Uterus (tissue), 2 donors: ENCODE results near the gene PLA2G4D.

Experiments
- POLR2A ChIP-seq, 2 donors: fragments of 450-650 bp; IDR thresholded peaks; one replicate each; pipeline ENCODE4 v1.6.1; 2016; ENCODE audit warnings: antibody characterized with exemption in 2 of 2, mild to moderate bottlenecking in 1 of 2, moderate library complexity in 1 of 2
- TF ChIP-seq, protein P1 (sequence below), 4 experiments: fragments of 200-600 bp in 2 of 4; fragments of 450-650 bp in 2 of 4; sonication (generic) in 2 of 4; IDR thresholded peaks; one replicate each; pipeline ENCODE4 v1.5.1; 2016 to 2019; ENCODE audit warnings: antibody characterized with exemption in 4 of 4, mild to moderate bottlenecking in 2 of 4, moderate library complexity in 1 of 4

DNA sequence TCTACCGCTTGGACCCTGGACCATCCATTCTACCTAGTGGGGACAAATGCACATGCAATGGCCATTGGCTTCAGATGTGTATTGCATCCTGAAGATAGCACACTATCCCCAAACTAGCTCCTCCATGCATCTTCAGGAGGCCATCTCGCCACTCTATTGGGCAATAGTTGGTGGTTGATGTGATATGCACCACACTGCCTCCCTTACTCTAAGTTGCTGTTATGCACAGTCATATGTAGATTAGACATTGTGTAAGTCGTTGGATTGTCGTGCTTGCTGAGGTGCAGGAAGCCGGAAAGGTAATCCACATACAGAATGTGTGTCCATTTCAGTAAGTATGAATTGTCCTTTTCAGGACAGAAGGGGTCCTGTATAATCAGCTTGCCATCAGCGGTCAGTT is 26.7 kb upstream of the PLA2G4D start:
- TF ChIP-seq, protein P1, sequence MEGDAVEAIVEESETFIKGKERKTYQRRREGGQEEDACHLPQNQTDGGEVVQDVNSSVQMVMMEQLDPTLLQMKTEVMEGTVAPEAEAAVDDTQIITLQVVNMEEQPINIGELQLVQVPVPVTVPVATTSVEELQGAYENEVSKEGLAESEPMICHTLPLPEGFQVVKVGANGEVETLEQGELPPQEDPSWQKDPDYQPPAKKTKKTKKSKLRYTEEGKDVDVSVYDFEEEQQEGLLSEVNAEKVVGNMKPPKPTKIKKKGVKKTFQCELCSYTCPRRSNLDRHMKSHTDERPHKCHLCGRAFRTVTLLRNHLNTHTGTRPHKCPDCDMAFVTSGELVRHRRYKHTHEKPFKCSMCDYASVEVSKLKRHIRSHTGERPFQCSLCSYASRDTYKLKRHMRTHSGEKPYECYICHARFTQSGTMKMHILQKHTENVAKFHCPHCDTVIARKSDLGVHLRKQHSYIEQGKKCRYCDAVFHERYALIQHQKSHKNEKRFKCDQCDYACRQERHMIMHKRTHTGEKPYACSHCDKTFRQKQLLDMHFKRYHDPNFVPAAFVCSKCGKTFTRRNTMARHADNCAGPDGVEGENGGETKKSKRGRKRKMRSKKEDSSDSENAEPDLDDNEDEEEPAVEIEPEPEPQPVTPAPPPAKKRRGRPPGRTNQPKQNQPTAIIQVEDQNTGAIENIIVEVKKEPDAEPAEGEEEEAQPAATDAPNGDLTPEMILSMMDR (IDR thresholded peaks at IDR 0.05), result no peak
- TF ChIP-seq POLR2A (IDR thresholded peaks at IDR 0.05), result no peak
